Omental fat pad (tissue), 4 donors: ENCODE measurements around the gene CEMIP2. TPM values are rescaled to one million over a fixed set of nuclear protein-coding genes. Genes with fewer than 3 reads are reported as not detected.

ENCODE experiments used
- ATAC-seq: fragments of 150-250 bp; one replicate; pipeline ENCODE4 v1.9.1; 2016; ENCODE audit warnings: mild to moderate bottlenecking, moderate library complexity; ENCODE audit not compliant: low FRiP score
- DNase-seq: peaks from one replicate; pipeline ENCODE4 v3.0.0-alpha.2; 2019; ENCODE audit warnings: low spot score
- CTCF ChIP-seq, 3 donors: fragments of 450-650 bp; IDR thresholded peaks; one replicate each; pipeline ENCODE4 v1.5.1; 2016 to 2017; ENCODE audit warnings: antibody characterized with exemption in 3 of 3, mild to moderate bottlenecking in 3 of 3, moderate library complexity in 2 of 3
- total RNA-seq, 4 donors: library from RNA; depleted of rRNA; stranded (reverse); fragments of >200 nt; gene quantifications; one replicate each; pipeline ENCODE4 v1.1.0, GENCODE V29; 2016

The CEMIP2 gene
- total RNA-seq, 4 donors from 2014 or later = 67.1 to 496 (median 126) TPM

GRCh38 chr9:71764891-71765290, 3.4 kb downstream of the CEMIP2 start:
- ATAC-seq (no peak), DNase-seq (no peak)
- TF ChIP-seq CTCF (IDR thresholded peaks at IDR 0.05) = no peak

- DNase-seq (no peak), ATAC-seq (no peak)
- TF ChIP-seq CTCF (IDR thresholded peaks at IDR 0.05) = no peak
These were observed 3.9 kb downstream of the CEMIP2 start for GRCh38 chr9:71764463-71764862.

GRCh38 chr9:71763832-71764231, 4.5 kb downstream of the CEMIP2 start:
- ATAC-seq (no peak), DNase-seq (no peak)
- no peak for TF ChIP-seq CTCF (IDR thresholded peaks at IDR 0.05)

- TF ChIP-seq CTCF (IDR thresholded peaks at IDR 0.05) = no peak
- ATAC-seq = no peak
- no peak for DNase-seq
These were observed 5.2 kb downstream of the CEMIP2 start for GRCh38 chr9:71762900-71763653.

- no peak for ATAC-seq
- no peak for DNase-seq
- TF ChIP-seq CTCF (IDR thresholded peaks at IDR 0.05) = no peak
These were observed 6.4 kb downstream of the CEMIP2 start for GRCh38 chr9:71761938-71762353.

- DNase-seq (no peak), ATAC-seq (no peak)
- TF ChIP-seq CTCF (IDR thresholded peaks at IDR 0.05) = no peak
These were observed 7.4 kb downstream of the CEMIP2 start for GRCh38 chr9:71760901-71761300.

- TF ChIP-seq CTCF (IDR thresholded peaks at IDR 0.05) = no peak
- DNase-seq = no peak
- no peak for ATAC-seq
These were observed 9.5 kb downstream of the CEMIP2 start for GRCh38 chr9:71758785-71759184.
